Kidney epithelial cell (primary cell): Measurements from ENCODE around the gene ARSG. TPM values are rescaled to one million over a fixed set of nuclear protein-coding genes. Genes with fewer than 3 reads are reported as not detected.
"Not testable (repeated sequence)": the region's sequence is repeated elsewhere in the genome, so short reads cannot be mapped to it uniquely, and the experiment has no call there.

ENCODE experiments used
- DNase-seq: peaks from one replicate; pipeline ENCODE4 v3.0.0-alpha.2; 2010; ENCODE audit warnings: low read depth
- H3K27me3 ChIP-seq: 2 replicates; pipeline ENCODE4 v1.6.0; 2011; ENCODE audit warnings: low read length; ENCODE audit not compliant: control insufficient read depth, insufficient read depth
- H3K36me3 ChIP-seq: 2 replicates; pipeline ENCODE4 v1.5.1; 2011; ENCODE audit warnings: low read length; ENCODE audit not compliant: control insufficient read depth, insufficient read depth
- H3K4me3 ChIP-seq: 2 replicates; pipeline ENCODE4 v1.5.1; 2011; ENCODE audit warnings: low read depth, mild to moderate bottlenecking, control low read depth, low read length
- CTCF ChIP-seq: IDR thresholded peaks from 2 replicates; pipeline ENCODE4 v1.5.1; 2011; ENCODE audit warnings: mild to moderate bottlenecking, moderate library complexity, low read length, control low read depth, inconsistent platforms; ENCODE audit not compliant: insufficient read depth, poor library complexity, severe bottlenecking
- total RNA-seq: library from RNA; depleted of rRNA; stranded (reverse); fragments of >200 nt; gene quantifications from 2 replicates; pipeline ENCODE4 v1.2.3, GENCODE V29; 2015

The ARSG gene
- total RNA-seq, 1 donor from 2014 or later, result 2.9 TPM

DNA sequence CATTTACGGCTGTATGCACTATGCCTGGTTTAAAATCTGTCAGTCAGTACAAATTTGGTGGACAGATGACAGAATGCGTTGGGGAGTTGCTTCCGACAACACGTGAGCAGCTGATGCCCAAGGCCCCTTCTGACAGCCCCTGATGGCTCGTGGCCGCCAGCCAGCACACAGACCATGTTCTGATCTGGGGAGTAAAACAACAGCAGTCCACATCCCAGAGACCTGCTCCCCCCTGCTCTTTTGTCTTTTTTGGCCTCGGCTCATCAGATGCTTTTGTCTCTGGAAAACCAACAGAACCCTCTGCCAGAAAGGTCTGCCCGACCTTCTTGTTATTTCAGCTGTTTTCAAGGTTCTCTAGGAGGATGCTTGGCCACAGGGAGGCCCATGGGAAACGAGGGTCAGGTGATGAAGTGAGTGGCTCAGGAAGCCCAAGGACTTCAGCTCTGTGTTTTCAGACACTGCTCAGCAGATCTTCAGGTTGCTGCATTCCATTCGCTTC is 10.8 kb downstream of the ARSG start:
- H3K27me3 ChIP-seq, result no peaks in the 10 kb centered on the region
- H3K36me3 ChIP-seq, result no peaks in the 10 kb centered on the region
- TF ChIP-seq CTCF, result no peak
- no peak for DNase-seq
- H3K4me3 ChIP-seq, result no peak overlapping the region

DNA sequence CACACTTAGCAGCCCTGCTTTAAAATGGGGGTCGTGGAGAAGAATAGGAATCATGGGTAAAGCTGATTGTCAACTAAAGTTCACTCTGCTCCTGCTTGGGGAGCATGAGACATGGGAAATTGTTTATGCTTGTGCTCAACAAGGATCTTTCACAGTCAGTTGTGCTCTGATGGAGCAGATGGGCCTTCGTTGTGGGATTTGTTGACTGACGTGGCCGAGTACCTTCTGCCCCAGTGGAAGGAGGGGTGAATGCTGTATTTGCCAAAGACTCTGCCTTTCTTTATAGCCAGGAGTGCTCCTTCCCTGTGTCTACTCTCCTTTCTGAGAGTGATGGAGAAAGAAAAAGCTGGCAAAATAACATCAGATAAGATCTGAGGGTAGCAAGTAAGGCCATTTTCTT is 11.4 kb downstream of the ARSG start:
- no peaks in the 10 kb centered on the region for H3K27me3 ChIP-seq
- no peak for TF ChIP-seq CTCF
- DNase-seq, result no peak
- H3K36me3 ChIP-seq, result no peaks in the 10 kb centered on the region
- no peak overlapping the region for H3K4me3 ChIP-seq

DNA sequence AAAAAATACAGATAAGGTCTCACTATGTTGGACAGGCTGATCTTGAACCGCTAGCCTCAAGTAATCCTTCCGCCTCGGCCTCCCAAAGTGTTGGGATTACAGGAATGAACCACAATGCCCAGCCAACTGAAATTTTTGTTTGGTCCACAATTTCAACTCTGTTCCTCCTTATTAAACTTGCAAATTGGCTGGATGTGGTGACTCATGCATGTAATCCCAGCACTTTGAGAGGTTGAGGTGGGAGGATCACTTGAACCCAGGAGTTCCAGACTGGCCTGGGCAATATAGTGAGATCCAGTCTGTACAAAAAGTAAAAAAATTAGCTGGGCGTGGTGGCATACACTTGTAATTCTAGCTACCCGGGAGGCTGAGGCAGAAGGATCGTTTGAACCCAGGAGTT is 13.4 kb downstream of the ARSG start:
- no peak for DNase-seq
- Histone ChIP-seq H3K4me3 (no peak overlapping the region), H3K36me3 (no peaks in the 10 kb centered on the region), H3K27me3 (no peaks in the 10 kb centered on the region)
- TF ChIP-seq CTCF, result no peak

- H3K27me3 ChIP-seq, result no peaks in the 10 kb centered on the region
- no peak for DNase-seq
- H3K4me3 ChIP-seq, result no peak overlapping the region
- no peak for TF ChIP-seq CTCF
- no peaks in the 10 kb centered on the region for H3K36me3 ChIP-seq
Observed at GRCh38 chr17:68305142-68305541, 13.8 kb downstream of the ARSG start.

GRCh38 chr17:68306819-68307218 is 15.5 kb downstream of the ARSG start:
- Histone ChIP-seq H3K36me3 (no peaks in the 10 kb centered on the region), H3K4me3 (no peak overlapping the region), H3K27me3 (no peaks in the 10 kb centered on the region)
- TF ChIP-seq CTCF, result no peak
- no peak for DNase-seq

GRCh38 chr17:68307443-68307842 is 16.1 kb downstream of the ARSG start:
- H3K27me3 ChIP-seq, result no peaks in the 10 kb centered on the region
- no peaks in the 10 kb centered on the region for H3K36me3 ChIP-seq
- no peak for TF ChIP-seq CTCF
- H3K4me3 ChIP-seq, result no peak overlapping the region
- no peak for DNase-seq

DNA sequence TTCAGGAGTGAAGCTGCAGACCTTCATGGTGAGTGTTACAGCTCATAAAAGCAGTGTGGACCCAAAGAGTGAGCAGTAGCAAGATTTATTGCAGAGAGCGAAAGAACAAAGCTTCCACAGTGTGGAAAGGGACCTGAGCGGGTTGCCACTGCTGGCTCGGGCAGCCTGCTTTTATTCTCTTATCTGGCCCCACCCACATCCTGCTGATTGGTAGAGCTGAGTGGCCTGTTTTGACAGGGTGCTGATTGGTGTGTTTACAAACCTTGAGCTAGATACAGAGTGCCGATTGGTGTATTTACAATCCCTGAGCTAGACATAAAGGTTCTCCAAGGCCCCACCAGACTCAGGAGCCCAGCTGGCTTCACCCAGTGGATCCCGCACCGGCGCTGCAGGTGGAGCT is 17.2 kb downstream of the ARSG start:
- DNase-seq, H3K27me3 ChIP-seq, H3K4me3 ChIP-seq, H3K36me3 ChIP-seq: not testable (repeated sequence)

GRCh38 chr17:68309066-68309670 is 17.9 kb downstream of the ARSG start:
- not testable (repeated sequence) for H3K27me3 ChIP-seq, H3K4me3 ChIP-seq

More at GRCh38 chr17:68309066-68309670, 17.9 kb downstream of the ARSG start:
- DNase-seq, H3K36me3 ChIP-seq: not testable (repeated sequence)
